ENCODE data around the gene PTBP1. TPM values are rescaled to one million over a fixed set of nuclear protein-coding genes. Genes with fewer than 3 reads are reported as not detected.
A peak's percentile ranks its signal among the peaks of the same experiment; 100 is the strongest.

The PTBP1 gene
- total RNA-seq, 1 donor from 2014 or later: 285 TPM

GRCh38 chr19:751501-752341 is 45.5 kb upstream of the PTBP1 start:
- H3K9me3 Mint-ChIP-seq (ENCODE audit: low read depth): no peaks in the 10 kb centered on the region
- H3K4me1 Mint-ChIP-seq (ENCODE audit: low read depth): peaks cover 22% of the 10 kb centered on the region
- no peak for TF ChIP-seq CTCF (IDR thresholded peaks at IDR 0.05)
- H3K4me3 Mint-ChIP-seq (ENCODE audit: unreplicated experiment): no peak overlapping the region
- H3K36me3 Mint-ChIP-seq (ENCODE audit: low read depth): no peaks in the 10 kb centered on the region
- no peaks in the 10 kb centered on the region for H3K27me3 Mint-ChIP-seq (ENCODE audit: low read depth)
- peak overlapping the region; percentile 96 for H3K27ac Mint-ChIP-seq (ENCODE audit: unreplicated experiment)
- DNase-seq (ENCODE audit: low spot score): no peak

GRCh38 chr19:752652-753517 is 44.4 kb upstream of the PTBP1 start:
- H3K4me1 Mint-ChIP-seq (ENCODE audit: low read depth): peaks cover 22% of the 10 kb centered on the region
- H3K4me3 Mint-ChIP-seq (ENCODE audit: unreplicated experiment): peak overlapping the region; percentile 48
- TF ChIP-seq CTCF (IDR thresholded peaks at IDR 0.05): no peak
- no peaks in the 10 kb centered on the region for H3K9me3 Mint-ChIP-seq (ENCODE audit: low read depth)
- peak overlapping the region; percentile 96 for H3K27ac Mint-ChIP-seq (ENCODE audit: unreplicated experiment)
- no peaks in the 10 kb centered on the region for H3K36me3 Mint-ChIP-seq (ENCODE audit: low read depth)
- DNase-seq (ENCODE audit: low spot score): no peak
- no peaks in the 10 kb centered on the region for H3K27me3 Mint-ChIP-seq (ENCODE audit: low read depth)

GRCh38 chr19:754530-754929 is 42.7 kb upstream of the PTBP1 start:
- no peak for TF ChIP-seq CTCF (IDR thresholded peaks at IDR 0.05)
- peaks cover 22% of the 10 kb centered on the region for H3K4me1 Mint-ChIP-seq (ENCODE audit: low read depth)
- H3K4me3 Mint-ChIP-seq (ENCODE audit: unreplicated experiment): no peak overlapping the region
- H3K36me3 Mint-ChIP-seq (ENCODE audit: low read depth): peaks cover under 1% of the 10 kb centered on the region
- H3K27me3 Mint-ChIP-seq (ENCODE audit: low read depth): no peaks in the 10 kb centered on the region
- H3K27ac Mint-ChIP-seq (ENCODE audit: unreplicated experiment): no peak overlapping the region
- DNase-seq (ENCODE audit: low spot score): no peak
- H3K9me3 Mint-ChIP-seq (ENCODE audit: low read depth): peaks cover 2% of the 10 kb centered on the region

GRCh38 chr19:755063-755462 is 42.2 kb upstream of the PTBP1 start:
- H3K4me1 Mint-ChIP-seq (ENCODE audit: low read depth): peaks cover 22% of the 10 kb centered on the region
- H3K9me3 Mint-ChIP-seq (ENCODE audit: low read depth): peaks cover 2% of the 10 kb centered on the region
- H3K27ac Mint-ChIP-seq (ENCODE audit: unreplicated experiment): no peak overlapping the region
- peaks cover 3% of the 10 kb centered on the region for H3K36me3 Mint-ChIP-seq (ENCODE audit: low read depth)
- no peak overlapping the region for H3K4me3 Mint-ChIP-seq (ENCODE audit: unreplicated experiment)
- DNase-seq (ENCODE audit: low spot score): peak; percentile 83
- no peak for TF ChIP-seq CTCF (IDR thresholded peaks at IDR 0.05)
- no peaks in the 10 kb centered on the region for H3K27me3 Mint-ChIP-seq (ENCODE audit: low read depth)

GRCh38 chr19:756236-756635 is 41.0 kb upstream of the PTBP1 start:
- H3K4me1 Mint-ChIP-seq (ENCODE audit: low read depth): peaks cover 21% of the 10 kb centered on the region
- TF ChIP-seq CTCF (IDR thresholded peaks at IDR 0.05): no peak
- H3K4me3 Mint-ChIP-seq (ENCODE audit: unreplicated experiment): no peak overlapping the region
- H3K27me3 Mint-ChIP-seq (ENCODE audit: low read depth): no peaks in the 10 kb centered on the region
- peaks cover 2% of the 10 kb centered on the region for H3K9me3 Mint-ChIP-seq (ENCODE audit: low read depth)
- peaks cover 3% of the 10 kb centered on the region for H3K36me3 Mint-ChIP-seq (ENCODE audit: low read depth)
- DNase-seq (ENCODE audit: low spot score): no peak
- H3K27ac Mint-ChIP-seq (ENCODE audit: unreplicated experiment): no peak overlapping the region
